Liver (tissue), 9 donors: Measurements from ENCODE around the gene ECT2. TPM values are rescaled to one million over a fixed set of nuclear protein-coding genes. Genes with fewer than 3 reads are reported as not detected.

Experiments
- DNase-seq: peaks from one replicate; pipeline ENCODE4 v3.0.0-alpha.2; 2017; ENCODE audit warnings: low spot score
- H3K27ac ChIP-seq, 2 donors: one replicate each; pipeline ENCODE4 v1.7.0; 2013; ENCODE audit warnings: inconsistent platforms in 2 of 2, low read length in 2 of 2, control low read depth in 1 of 2, low read depth in 1 of 2, mild to moderate bottlenecking in 1 of 2
- H3K27me3 ChIP-seq, 4 donors: one replicate each; pipeline versions ENCODE4 v1.6.1 to v1.7.0; 2013; ENCODE audit warnings: low read length in 3 of 4, inconsistent platforms in 1 of 4, mild to moderate bottlenecking in 1 of 4, moderate library complexity in 1 of 4; ENCODE audit not compliant: control insufficient read depth in 4 of 4, insufficient read depth in 4 of 4
- H3K36me3 ChIP-seq, 4 donors: one replicate each; pipeline versions ENCODE4 v1.6.1 to v1.7.0; 2013; ENCODE audit warnings: low read length in 3 of 4, mild to moderate bottlenecking in 3 of 4, low read depth in 1 of 4, moderate library complexity in 1 of 4; ENCODE audit not compliant: control insufficient read depth in 4 of 4, insufficient read depth in 3 of 4
- H3K4me1 ChIP-seq, 4 donors: one replicate each; pipeline versions ENCODE4 v1.6.1 to v1.7.0; 2013; ENCODE audit warnings: low read length in 3 of 4, mild to moderate bottlenecking in 3 of 4, moderate library complexity in 1 of 4; ENCODE audit not compliant: control insufficient read depth in 4 of 4, insufficient read depth in 4 of 4
- H3K4me3 ChIP-seq, 3 donors: one replicate each; pipeline versions ENCODE4 v1.6.1 to v1.7.0; 2013; ENCODE audit warnings: low read length in 3 of 3, control low read depth in 1 of 3, low read depth in 1 of 3, mild to moderate bottlenecking in 1 of 3
- H3K9ac ChIP-seq, 2 donors: one replicate each; pipeline ENCODE4 v1.7.0; 2013; ENCODE audit warnings: low read length in 2 of 2, mild to moderate bottlenecking in 2 of 2, moderate library complexity in 2 of 2, control low read depth in 1 of 2, low read depth in 1 of 2
- H3K9me3 ChIP-seq, 4 donors: one replicate each; pipeline versions ENCODE4 v1.6.1 to v1.7.0; 2013; ENCODE audit warnings: low read length in 3 of 4; ENCODE audit not compliant: control insufficient read depth in 4 of 4
- EGR1 ChIP-seq, 2 donors: IDR thresholded peaks; 2 replicates each; pipeline ENCODE4 v1.6.1; 2016 to 2018; ENCODE audit warnings: antibody characterized with exemption in 2 of 2, low read depth in 2 of 2
- FOXA1 ChIP-seq: IDR thresholded peaks from 2 replicates; pipeline ENCODE4 v1.6.1; 2016; ENCODE audit warnings: antibody characterized with exemption
- FOXA2 ChIP-seq: IDR thresholded peaks from 2 replicates; pipeline ENCODE4 v1.6.1; 2016; ENCODE audit warnings: antibody characterized with exemption
- GABPA ChIP-seq, 2 donors: IDR thresholded peaks in 1 of 2; conservative IDR thresholded peaks in 1 of 2; 2 replicates each; pipeline ENCODE4 v1.6.1; 2016; ENCODE audit warnings: antibody characterized with exemption in 2 of 2, mild to moderate bottlenecking in 1 of 2, moderate library complexity in 1 of 2
- HNF4A ChIP-seq, 2 donors: conservative IDR thresholded peaks; 2 replicates each; pipeline ENCODE4 v1.6.1; 2016; ENCODE audit warnings: antibody characterized with exemption in 2 of 2, mild to moderate bottlenecking in 2 of 2
- HNF4G ChIP-seq: IDR thresholded peaks from 2 replicates; pipeline ENCODE4 v1.6.1; 2016; ENCODE audit warnings: antibody characterized with exemption
- JUND ChIP-seq, 2 donors: IDR thresholded peaks; 2 replicates each; pipeline ENCODE4 v1.6.1; 2016; ENCODE audit warnings: antibody characterized with exemption in 2 of 2
- RAD21 ChIP-seq, 2 donors: IDR thresholded peaks; 2 replicates each; pipeline ENCODE4 v1.6.1; 2016; ENCODE audit warnings: antibody characterized with exemption in 2 of 2, mild to moderate bottlenecking in 2 of 2
- RXRA ChIP-seq, 2 donors: IDR thresholded peaks; 2 replicates each; pipeline ENCODE4 v1.6.1; 2017 to 2018; ENCODE audit warnings: antibody characterized with exemption in 2 of 2, mild to moderate bottlenecking in 1 of 2
- SP1 ChIP-seq: IDR thresholded peaks from 2 replicates; pipeline ENCODE4 v1.6.1; 2018; ENCODE audit warnings: antibody characterized with exemption, mild to moderate bottlenecking
- YY1 ChIP-seq: IDR thresholded peaks from 2 replicates; pipeline ENCODE4 v1.6.1; 2016; ENCODE audit warnings: antibody characterized with exemption, mild to moderate bottlenecking
- ZBTB33 ChIP-seq: IDR thresholded peaks from 2 replicates; pipeline ENCODE4 v1.6.1; 2016; ENCODE audit warnings: antibody characterized with exemption
- WGBS: extraction: QIAGEN DNeasy Blood & Tissue Kit; methylation state at CpG from one replicate; pipeline ENCODE4 v1.1.7; 2013; 5-methylcytosine and 5-hydroxymethylcytosine counted together
- polyA plus RNA-seq, 2 donors: library from polyadenylated mRNA; stranded (reverse) in 1 of 2; unstranded in 1 of 2; fragments of 200-250 nt in 1 of 2; fragments of >200 nt in 1 of 2; fragmentation: Nextera tagmentation in 1 of 2; extraction: Ambion mirVana in 1 of 2; gene quantifications; one replicate each; pipeline versions ENCODE4 v1.2.1 to v1.2.3, GENCODE V29; 2013 to 2015
- total RNA-seq, 2 donors: library from RNA; depleted of rRNA; stranded (reverse); fragments of >200 nt; gene quantifications; one replicate each; pipeline ENCODE4 v1.2.3, GENCODE V29; 2014
- TF ChIP-seq, protein P1 (sequence below): IDR thresholded peaks from 2 replicates; pipeline ENCODE4 v1.6.1; 2016; ENCODE audit warnings: antibody characterized with exemption
- TF ChIP-seq, protein P2 (sequence below): IDR thresholded peaks from 2 replicates; pipeline ENCODE4 v1.6.1; 2016; ENCODE audit warnings: antibody characterized with exemption, mild to moderate bottlenecking
- donor health status: healthy.
- donor health status: healthy.
- donor health status: healthy.
- donor health status: healthy.
- donor health status: healthy.

Gene ECT2
- total and polyA plus RNA-seq, 4 donors, result 1.5 to 32.4 (median 2.6) TPM

- H3K27me3 ChIP-seq, result no peaks in the 10 kb centered on the region
- DNase-seq, result no peak
- H3K9ac ChIP-seq, result no peak overlapping the region
- H3K4me3 ChIP-seq, result no peak overlapping the region
- no peaks in the 10 kb centered on the region for H3K36me3 ChIP-seq
- no peak for TF ChIP-seq GABPA (IDR thresholded peaks at IDR 0.05 in 1 of 2, conservative IDR thresholded peaks at IDR 0.05 in 1 of 2)
- no peak for TF ChIP-seq RXRA (IDR thresholded peaks at IDR 0.05)
- TF ChIP-seq ZBTB33, result no peak
- TF ChIP-seq, protein P1, sequence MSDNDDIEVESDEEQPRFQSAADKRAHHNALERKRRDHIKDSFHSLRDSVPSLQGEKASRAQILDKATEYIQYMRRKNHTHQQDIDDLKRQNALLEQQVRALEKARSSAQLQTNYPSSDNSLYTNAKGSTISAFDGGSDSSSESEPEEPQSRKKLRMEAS, result no peak
- no peak for TF ChIP-seq FOXA2
- TF ChIP-seq FOXA1, result no peak
- no peak for TF ChIP-seq EGR1 (IDR thresholded peaks at IDR 0.05; ENCODE audit: low read depth in 2 of 2)
- no peak for TF ChIP-seq HNF4G
- no peak overlapping the region for H3K27ac ChIP-seq
- H3K4me1 ChIP-seq, result no peaks in the 10 kb centered on the region
- WGBS, result 59% methylated on average over 1 of the region's 1 CpG
- H3K9me3 ChIP-seq, result no peaks in the 10 kb centered on the region
Measured at GRCh38 chr3:172726380-172726779, 24.1 kb upstream of the ECT2 start.

DNA sequence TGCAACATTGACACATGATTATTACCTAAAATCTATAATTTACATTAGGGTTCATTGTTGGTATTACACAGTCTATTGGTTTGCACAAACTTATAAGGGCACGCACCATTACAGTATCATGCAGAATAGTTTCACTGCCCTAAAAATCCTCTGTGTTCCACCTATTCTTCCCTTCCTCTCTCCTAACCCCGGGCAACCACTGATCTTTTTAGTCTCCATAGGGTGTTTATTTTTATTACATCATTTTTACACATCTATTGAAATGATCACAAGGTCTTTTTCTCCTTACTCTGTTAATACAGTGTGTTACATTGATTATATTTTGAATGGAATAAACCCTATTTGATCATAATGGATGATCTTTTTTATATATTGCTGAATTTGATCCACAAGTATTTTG lies 15.5 kb upstream of the ECT2 start:
- H3K9me3 ChIP-seq, result no peaks in the 10 kb centered on the region
- TF ChIP-seq FOXA1 (no peak), EGR1 (IDR thresholded peaks at IDR 0.05; ENCODE audit: low read depth in 2 of 2) (no peak), ZBTB33 (no peak), HNF4A (conservative IDR thresholded peaks at IDR 0.05) (no peak), RAD21 (IDR thresholded peaks at IDR 0.05) (no peak), GABPA (IDR thresholded peaks at IDR 0.05 in 1 of 2, conservative IDR thresholded peaks at IDR 0.05 in 1 of 2) (no peak), SP1 (no peak), FOXA2 (no peak), YY1 (no peak), JUND (IDR thresholded peaks at IDR 0.05) (no peak)
- TF ChIP-seq, protein P2, sequence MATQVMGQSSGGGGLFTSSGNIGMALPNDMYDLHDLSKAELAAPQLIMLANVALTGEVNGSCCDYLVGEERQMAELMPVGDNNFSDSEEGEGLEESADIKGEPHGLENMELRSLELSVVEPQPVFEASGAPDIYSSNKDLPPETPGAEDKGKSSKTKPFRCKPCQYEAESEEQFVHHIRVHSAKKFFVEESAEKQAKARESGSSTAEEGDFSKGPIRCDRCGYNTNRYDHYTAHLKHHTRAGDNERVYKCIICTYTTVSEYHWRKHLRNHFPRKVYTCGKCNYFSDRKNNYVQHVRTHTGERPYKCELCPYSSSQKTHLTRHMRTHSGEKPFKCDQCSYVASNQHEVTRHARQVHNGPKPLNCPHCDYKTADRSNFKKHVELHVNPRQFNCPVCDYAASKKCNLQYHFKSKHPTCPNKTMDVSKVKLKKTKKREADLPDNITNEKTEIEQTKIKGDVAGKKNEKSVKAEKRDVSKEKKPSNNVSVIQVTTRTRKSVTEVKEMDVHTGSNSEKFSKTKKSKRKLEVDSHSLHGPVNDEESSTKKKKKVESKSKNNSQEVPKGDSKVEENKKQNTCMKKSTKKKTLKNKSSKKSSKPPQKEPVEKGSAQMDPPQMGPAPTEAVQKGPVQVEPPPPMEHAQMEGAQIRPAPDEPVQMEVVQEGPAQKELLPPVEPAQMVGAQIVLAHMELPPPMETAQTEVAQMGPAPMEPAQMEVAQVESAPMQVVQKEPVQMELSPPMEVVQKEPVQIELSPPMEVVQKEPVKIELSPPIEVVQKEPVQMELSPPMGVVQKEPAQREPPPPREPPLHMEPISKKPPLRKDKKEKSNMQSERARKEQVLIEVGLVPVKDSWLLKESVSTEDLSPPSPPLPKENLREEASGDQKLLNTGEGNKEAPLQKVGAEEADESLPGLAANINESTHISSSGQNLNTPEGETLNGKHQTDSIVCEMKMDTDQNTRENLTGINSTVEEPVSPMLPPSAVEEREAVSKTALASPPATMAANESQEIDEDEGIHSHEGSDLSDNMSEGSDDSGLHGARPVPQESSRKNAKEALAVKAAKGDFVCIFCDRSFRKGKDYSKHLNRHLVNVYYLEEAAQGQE, result no peak
- H3K27ac ChIP-seq, result no peak overlapping the region
- H3K36me3 ChIP-seq, result no peaks in the 10 kb centered on the region
- no peak overlapping the region for H3K4me3 ChIP-seq
- H3K9ac ChIP-seq, result no peak overlapping the region
- no peaks in the 10 kb centered on the region for H3K27me3 ChIP-seq
- H3K4me1 ChIP-seq, result no peaks in the 10 kb centered on the region
- 86% methylated on average over 2 of the region's 2 CpGs for WGBS
- DNase-seq, result no peak
